WTC11 (cell line): ENCODE data around the gene SUDS3. TPM values are rescaled to one million over a fixed set of nuclear protein-coding genes. Genes with fewer than 3 reads are reported as not detected.

Source experiments
- ATAC-seq: fragments of 200-7000 bp; cut with Tn5 transposase; 2 replicates; pipeline ENCODE4 v1.10.0; 2021; ENCODE audit warnings: mild to moderate bottlenecking, moderate library complexity
- CTCF ChIA-PET: fragments of 300-600 bp; sonication (Branson Sonifier 250); formaldehyde crosslinking; loops from one replicate; lab custom pipeline; 2021; ENCODE audit warnings: antibody characterized with exemption; lab: Charles Lee
- POLR2A ChIA-PET: fragments of 350-600 bp; sonication (Branson Sonifier 250); formaldehyde crosslinking; loops from one replicate; lab custom pipeline; 2021; ENCODE audit warnings: antibody characterized with exemption; lab: Charles Lee
- DNase-seq: peaks from one replicate; pipeline ENCODE4 v3.0.0; 2021; ENCODE audit warnings: low spot score
- H3K27ac Mint-ChIP-seq: 2 replicates; pipeline ENCODE4 v1.8.0; 2021; ENCODE audit warnings: mixed read lengths
- H3K27me3 Mint-ChIP-seq: 2 replicates; pipeline ENCODE4 v1.8.0; 2021; ENCODE audit warnings: low read depth, mild to moderate bottlenecking, moderate library complexity, mixed read lengths
- H3K36me3 Mint-ChIP-seq: 2 replicates; pipeline ENCODE4 v1.8.0; 2021; ENCODE audit warnings: mixed read lengths
- H3K4me1 Mint-ChIP-seq: 2 replicates; pipeline ENCODE4 v1.8.0; 2022; ENCODE audit warnings: mixed read lengths
- H3K4me3 Mint-ChIP-seq: 2 replicates; pipeline ENCODE4 v1.8.0; 2021; ENCODE audit warnings: mild to moderate bottlenecking, moderate library complexity, mixed read lengths
- H3K9me3 Mint-ChIP-seq: 2 replicates; pipeline ENCODE4 v1.8.0; 2021; ENCODE audit warnings: mixed read lengths
- AFF4 ChIP-seq: sonication (generic); formaldehyde crosslinking; IDR thresholded peaks from 2 replicates; pipeline ENCODE4 v1.8.1; 2023; ENCODE audit warnings: mild to moderate bottlenecking, missing genetic modification reagents, borderline replicate concordance
- ATF1 ChIP-seq: sonication (generic); formaldehyde crosslinking; IDR thresholded peaks from 2 replicates; pipeline ENCODE4 v1.8.1; 2023; ENCODE audit warnings: mild to moderate bottlenecking, moderate library complexity, missing genetic modification reagents
- ATF3 ChIP-seq: sonication (generic); formaldehyde crosslinking; conservative IDR thresholded peaks from 2 replicates; pipeline ENCODE4 v1.8.1; 2022; ENCODE audit warnings: mild to moderate bottlenecking, missing genetic modification reagents
- CREM ChIP-seq: sonication (generic); formaldehyde crosslinking; IDR thresholded peaks from 2 replicates; pipeline ENCODE4 v1.8.1; 2022; ENCODE audit warnings: mild to moderate bottlenecking, missing genetic modification reagents, moderate library complexity
- FOXP1 ChIP-seq: sonication (generic); formaldehyde crosslinking; IDR thresholded peaks from 2 replicates; pipeline ENCODE4 v1.8.0; 2022; ENCODE audit warnings: missing genetic modification reagents, mild to moderate bottlenecking, moderate library complexity, borderline replicate concordance
- HMGXB4 ChIP-seq: sonication (generic); formaldehyde crosslinking; IDR thresholded peaks from 2 replicates; pipeline ENCODE4 v1.8.1; 2023; ENCODE audit warnings: mild to moderate bottlenecking, moderate library complexity, missing genetic modification reagents
- KAT7 ChIP-seq: sonication (generic); formaldehyde crosslinking; IDR thresholded peaks from 2 replicates; pipeline ENCODE4 v1.8.1; 2023; ENCODE audit warnings: missing genetic modification reagents, mild to moderate bottlenecking, borderline replicate concordance
- MXD4 ChIP-seq: fragments of 250-450 bp; sonication (Bioruptor Pico); IDR thresholded peaks from 2 replicates; pipeline ENCODE4 v1.8.0; 2021; ENCODE audit warnings: mild to moderate bottlenecking, moderate library complexity, borderline replicate concordance
- NR1H2 ChIP-seq: sonication (generic); formaldehyde crosslinking; IDR thresholded peaks from 2 replicates; pipeline ENCODE4 v1.9.0; 2021; ENCODE audit warnings: mild to moderate bottlenecking, moderate library complexity, missing genetic modification reagents
- OVOL2 ChIP-seq: fragments of 250-450 bp; sonication (Bioruptor Pico); IDR thresholded peaks from 2 replicates; pipeline ENCODE4 v1.9.0; 2021; ENCODE audit warnings: mild to moderate bottlenecking, borderline replicate concordance
- RORB ChIP-seq: fragments of 250-450 bp; sonication (Bioruptor Pico); IDR thresholded peaks from 2 replicates; pipeline ENCODE4 v1.9.0; 2021; ENCODE audit warnings: mild to moderate bottlenecking
- TP53 ChIP-seq: sonication (generic); formaldehyde crosslinking; IDR thresholded peaks from 2 replicates; pipeline ENCODE4 v1.8.1; 2023; ENCODE audit warnings: mild to moderate bottlenecking, missing genetic modification reagents
- ZNF423 ChIP-seq: fragments of 250-450 bp; sonication (Bioruptor Pico); IDR thresholded peaks from 2 replicates; pipeline ENCODE4 v2.1.2; 2022; ENCODE audit warnings: mild to moderate bottlenecking, moderate library complexity
- total RNA-seq: library from RNA; stranded (reverse); gene quantifications from 3 replicates; pipeline ENCODE4 v1.2.3, GENCODE V29; 2021
- TF ChIP-seq, protein P1 (sequence below): sonication (generic); formaldehyde crosslinking; IDR thresholded peaks from 2 replicates; pipeline ENCODE4 v1.8.0; 2023; ENCODE audit warnings: missing genetic modification reagents, mild to moderate bottlenecking, borderline replicate concordance
- TF ChIP-seq, protein P2 (sequence below): sonication (generic); formaldehyde crosslinking; IDR thresholded peaks from 2 replicates; pipeline ENCODE4 v1.8.1; 2023; ENCODE audit warnings: mild to moderate bottlenecking, missing genetic modification reagents
- TF ChIP-seq, protein P3 (sequence below): fragments of 250-450 bp; sonication (Bioruptor Pico); conservative IDR thresholded peaks from 2 replicates; pipeline ENCODE4 v1.9.0; 2021; ENCODE audit warnings: mild to moderate bottlenecking
- TF ChIP-seq, protein P4 (sequence below): sonication (generic); formaldehyde crosslinking; IDR thresholded peaks from 2 replicates; pipeline ENCODE4 v1.8.0; 2022; ENCODE audit warnings: mild to moderate bottlenecking, missing genetic modification reagents
- TF ChIP-seq, protein P5 (sequence below): sonication (generic); formaldehyde crosslinking; IDR thresholded peaks from 2 replicates; pipeline ENCODE4 v1.8.0; 2022; ENCODE audit warnings: mild to moderate bottlenecking, missing genetic modification reagents

SUDS3 gene
- total RNA-seq, 1 experiment from 2014 or later: 63.9 TPM

DNA sequence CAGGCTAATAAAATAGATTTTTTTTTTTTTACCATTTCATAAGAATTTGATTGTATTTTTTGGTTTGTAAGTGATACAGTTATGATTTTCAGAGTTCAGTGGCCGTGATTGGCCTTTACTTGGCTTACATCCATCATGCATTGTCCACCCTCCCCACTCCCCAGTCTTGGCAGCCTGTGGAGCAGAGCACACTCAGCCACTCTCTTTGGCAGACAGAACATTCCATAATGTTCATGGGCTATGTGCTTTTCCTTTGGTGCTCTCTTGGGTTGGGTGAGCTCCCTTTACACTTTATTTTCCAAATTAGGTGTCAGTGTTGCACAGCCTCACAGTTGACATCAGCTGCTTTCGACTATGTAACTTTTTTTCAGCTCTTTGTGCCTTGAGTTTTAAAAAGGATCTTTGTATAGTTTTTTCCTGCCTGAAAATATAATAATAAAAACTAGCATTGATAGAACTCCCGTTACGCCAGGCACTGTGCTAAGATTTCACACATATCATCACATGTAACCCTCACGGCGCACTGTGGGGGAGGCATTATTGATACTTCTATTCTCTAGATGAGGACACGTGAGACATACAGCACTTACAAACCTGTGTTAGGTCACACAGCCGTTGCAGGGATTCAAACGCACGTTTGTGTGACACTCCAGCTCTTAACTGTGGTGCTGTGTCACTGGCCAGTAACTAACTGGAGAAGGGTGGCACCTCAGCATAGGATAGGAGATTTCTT, 21.5 kb downstream of the SUDS3 start:
- ChIA-PET POLR2A (no interaction called here), CTCF (no interaction called here)
- ATAC-seq (no peak), DNase-seq (no peak)
- no peak overlapping the region for H3K27ac Mint-ChIP-seq
- TF ChIP-seq AFF4 (no peak), CREM (no peak), ATF3 (CRISPR knock-in tag) (no peak), ZNF423 (CRISPR knock-in tag) (no peak), ATF1 (CRISPR knock-in tag) (no peak), RORB (CRISPR knock-in tag) (no peak), KAT7 (CRISPR knock-in tag) (no peak)
- TF ChIP-seq, protein P1, sequence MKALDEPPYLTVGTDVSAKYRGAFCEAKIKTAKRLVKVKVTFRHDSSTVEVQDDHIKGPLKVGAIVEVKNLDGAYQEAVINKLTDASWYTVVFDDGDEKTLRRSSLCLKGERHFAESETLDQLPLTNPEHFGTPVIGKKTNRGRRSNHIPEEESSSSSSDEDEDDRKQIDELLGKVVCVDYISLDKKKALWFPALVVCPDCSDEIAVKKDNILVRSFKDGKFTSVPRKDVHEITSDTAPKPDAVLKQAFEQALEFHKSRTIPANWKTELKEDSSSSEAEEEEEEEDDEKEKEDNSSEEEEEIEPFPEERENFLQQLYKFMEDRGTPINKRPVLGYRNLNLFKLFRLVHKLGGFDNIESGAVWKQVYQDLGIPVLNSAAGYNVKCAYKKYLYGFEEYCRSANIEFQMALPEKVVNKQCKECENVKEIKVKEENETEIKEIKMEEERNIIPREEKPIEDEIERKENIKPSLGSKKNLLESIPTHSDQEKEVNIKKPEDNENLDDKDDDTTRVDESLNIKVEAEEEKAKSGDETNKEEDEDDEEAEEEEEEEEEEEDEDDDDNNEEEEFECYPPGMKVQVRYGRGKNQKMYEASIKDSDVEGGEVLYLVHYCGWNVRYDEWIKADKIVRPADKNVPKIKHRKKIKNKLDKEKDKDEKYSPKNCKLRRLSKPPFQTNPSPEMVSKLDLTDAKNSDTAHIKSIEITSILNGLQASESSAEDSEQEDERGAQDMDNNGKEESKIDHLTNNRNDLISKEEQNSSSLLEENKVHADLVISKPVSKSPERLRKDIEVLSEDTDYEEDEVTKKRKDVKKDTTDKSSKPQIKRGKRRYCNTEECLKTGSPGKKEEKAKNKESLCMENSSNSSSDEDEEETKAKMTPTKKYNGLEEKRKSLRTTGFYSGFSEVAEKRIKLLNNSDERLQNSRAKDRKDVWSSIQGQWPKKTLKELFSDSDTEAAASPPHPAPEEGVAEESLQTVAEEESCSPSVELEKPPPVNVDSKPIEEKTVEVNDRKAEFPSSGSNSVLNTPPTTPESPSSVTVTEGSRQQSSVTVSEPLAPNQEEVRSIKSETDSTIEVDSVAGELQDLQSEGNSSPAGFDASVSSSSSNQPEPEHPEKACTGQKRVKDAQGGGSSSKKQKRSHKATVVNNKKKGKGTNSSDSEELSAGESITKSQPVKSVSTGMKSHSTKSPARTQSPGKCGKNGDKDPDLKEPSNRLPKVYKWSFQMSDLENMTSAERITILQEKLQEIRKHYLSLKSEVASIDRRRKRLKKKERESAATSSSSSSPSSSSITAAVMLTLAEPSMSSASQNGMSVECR (CRISPR knock-in tag): no peak
- TF ChIP-seq, protein P2, sequence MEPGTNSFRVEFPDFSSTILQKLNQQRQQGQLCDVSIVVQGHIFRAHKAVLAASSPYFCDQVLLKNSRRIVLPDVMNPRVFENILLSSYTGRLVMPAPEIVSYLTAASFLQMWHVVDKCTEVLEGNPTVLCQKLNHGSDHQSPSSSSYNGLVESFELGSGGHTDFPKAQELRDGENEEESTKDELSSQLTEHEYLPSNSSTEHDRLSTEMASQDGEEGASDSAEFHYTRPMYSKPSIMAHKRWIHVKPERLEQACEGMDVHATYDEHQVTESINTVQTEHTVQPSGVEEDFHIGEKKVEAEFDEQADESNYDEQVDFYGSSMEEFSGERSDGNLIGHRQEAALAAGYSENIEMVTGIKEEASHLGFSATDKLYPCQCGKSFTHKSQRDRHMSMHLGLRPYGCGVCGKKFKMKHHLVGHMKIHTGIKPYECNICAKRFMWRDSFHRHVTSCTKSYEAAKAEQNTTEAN (CRISPR knock-in tag): no peak
- TF ChIP-seq, protein P3, sequence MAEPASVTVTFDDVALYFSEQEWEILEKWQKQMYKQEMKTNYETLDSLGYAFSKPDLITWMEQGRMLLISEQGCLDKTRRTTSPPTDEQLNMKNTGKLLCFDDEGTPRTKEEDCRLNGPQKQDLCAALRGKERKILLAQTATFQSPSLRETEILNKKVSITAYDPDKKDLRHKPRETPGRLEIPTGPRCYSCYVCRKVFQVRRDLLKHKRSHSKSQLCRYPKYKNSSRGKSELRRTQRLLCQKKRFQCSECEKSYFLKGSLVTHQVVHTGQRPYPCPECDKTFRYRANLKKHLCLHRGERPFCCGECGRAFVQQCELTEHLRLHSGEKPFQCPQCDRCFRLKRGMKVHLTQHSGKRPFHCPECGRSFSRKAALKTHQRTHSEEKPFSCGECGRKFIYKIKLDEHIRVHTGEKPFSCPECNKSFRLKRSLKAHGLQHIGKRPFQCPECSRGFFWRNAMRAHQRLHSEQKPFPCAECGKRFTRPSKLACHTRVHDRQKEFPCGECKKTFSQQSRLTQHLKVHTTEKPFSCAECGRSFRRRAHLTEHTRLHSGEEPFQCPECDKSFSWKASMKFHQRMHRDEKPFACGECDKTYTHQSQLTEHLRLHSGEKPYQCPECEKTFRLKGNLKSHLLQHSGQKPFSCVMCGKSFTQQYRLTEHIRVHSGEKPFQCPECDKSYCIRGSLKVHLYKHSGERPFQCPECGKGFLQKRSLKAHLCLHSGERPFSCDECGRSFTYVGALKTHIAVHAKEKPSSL (CRISPR knock-in tag): no peak
- no peaks in the 10 kb centered on the region for H3K27me3 Mint-ChIP-seq
- H3K9me3 Mint-ChIP-seq: no peaks in the 10 kb centered on the region
- H3K4me1 Mint-ChIP-seq: no peaks in the 10 kb centered on the region
- H3K4me3 Mint-ChIP-seq: no peak overlapping the region
- H3K36me3 Mint-ChIP-seq: peaks cover 79% of the 10 kb centered on the region

GRCh38 chr12:118398524-118398923, 22.2 kb downstream of the SUDS3 start:
- no peak for ATAC-seq
- peaks cover 80% of the 10 kb centered on the region for H3K36me3 Mint-ChIP-seq
- no peaks in the 10 kb centered on the region for H3K27me3 Mint-ChIP-seq
- no peak overlapping the region for H3K4me3 Mint-ChIP-seq
- no peaks in the 10 kb centered on the region for H3K9me3 Mint-ChIP-seq
- ChIA-PET POLR2A (no interaction called here), CTCF (no interaction called here)
- no peak for DNase-seq
- H3K27ac Mint-ChIP-seq: no peak overlapping the region
- H3K4me1 Mint-ChIP-seq: no peaks in the 10 kb centered on the region
- TF ChIP-seq, protein P4, sequence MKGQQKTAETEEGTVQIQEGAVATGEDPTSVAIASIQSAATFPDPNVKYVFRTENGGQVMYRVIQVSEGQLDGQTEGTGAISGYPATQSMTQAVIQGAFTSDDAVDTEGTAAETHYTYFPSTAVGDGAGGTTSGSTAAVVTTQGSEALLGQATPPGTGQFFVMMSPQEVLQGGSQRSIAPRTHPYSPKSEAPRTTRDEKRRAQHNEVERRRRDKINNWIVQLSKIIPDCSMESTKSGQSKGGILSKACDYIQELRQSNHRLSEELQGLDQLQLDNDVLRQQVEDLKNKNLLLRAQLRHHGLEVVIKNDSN (CRISPR knock-in tag): no peak
- TF ChIP-seq FOXP1 (CRISPR knock-in tag) (no peak), OVOL2 (CRISPR knock-in tag) (no peak), TP53 (CRISPR knock-in tag) (no peak), HMGXB4 (no peak), NR1H2 (CRISPR knock-in tag) (no peak), MXD4 (CRISPR knock-in tag) (no peak)
- TF ChIP-seq, protein P5, sequence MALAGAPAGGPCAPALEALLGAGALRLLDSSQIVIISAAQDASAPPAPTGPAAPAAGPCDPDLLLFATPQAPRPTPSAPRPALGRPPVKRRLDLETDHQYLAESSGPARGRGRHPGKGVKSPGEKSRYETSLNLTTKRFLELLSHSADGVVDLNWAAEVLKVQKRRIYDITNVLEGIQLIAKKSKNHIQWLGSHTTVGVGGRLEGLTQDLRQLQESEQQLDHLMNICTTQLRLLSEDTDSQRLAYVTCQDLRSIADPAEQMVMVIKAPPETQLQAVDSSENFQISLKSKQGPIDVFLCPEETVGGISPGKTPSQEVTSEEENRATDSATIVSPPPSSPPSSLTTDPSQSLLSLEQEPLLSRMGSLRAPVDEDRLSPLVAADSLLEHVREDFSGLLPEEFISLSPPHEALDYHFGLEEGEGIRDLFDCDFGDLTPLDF (CRISPR knock-in tag): no peak
